Activated naive CD4-positive, alpha-beta T cell treated with anti-CD3 and anti-CD28 coated beads, Interleukin-2, amount 50 U/mL, for 24 hours (primary cell): ENCODE results near the gene PLK3.
A peak's percentile ranks its signal among the peaks of the same experiment; 100 is the strongest.
"Not testable (repeated sequence)": the region's sequence is repeated elsewhere in the genome, so short reads cannot be mapped to it uniquely, and the experiment has no call there.

Experiments used
- H3K27ac Mint-ChIP-seq: one replicate; pipeline ENCODE4 v1.8.0; 2021; ENCODE audit warnings: mild to moderate bottlenecking, mixed read lengths
- H3K27me3 Mint-ChIP-seq: one replicate; pipeline ENCODE4 v1.8.0; 2021; ENCODE audit warnings: mixed read lengths
- H3K36me3 Mint-ChIP-seq: one replicate; pipeline ENCODE4 v1.8.0; 2021; ENCODE audit warnings: mixed read lengths
- H3K4me1 Mint-ChIP-seq: one replicate; pipeline ENCODE4 v1.8.0; 2021; ENCODE audit warnings: mixed read lengths
- H3K4me3 Mint-ChIP-seq: one replicate; pipeline ENCODE4 v1.8.0; 2021; ENCODE audit warnings: mild to moderate bottlenecking, mixed read lengths
- H3K9me3 Mint-ChIP-seq: one replicate; pipeline ENCODE4 v1.8.0; 2021; ENCODE audit warnings: mixed read lengths

Gene PLK3

DNA sequence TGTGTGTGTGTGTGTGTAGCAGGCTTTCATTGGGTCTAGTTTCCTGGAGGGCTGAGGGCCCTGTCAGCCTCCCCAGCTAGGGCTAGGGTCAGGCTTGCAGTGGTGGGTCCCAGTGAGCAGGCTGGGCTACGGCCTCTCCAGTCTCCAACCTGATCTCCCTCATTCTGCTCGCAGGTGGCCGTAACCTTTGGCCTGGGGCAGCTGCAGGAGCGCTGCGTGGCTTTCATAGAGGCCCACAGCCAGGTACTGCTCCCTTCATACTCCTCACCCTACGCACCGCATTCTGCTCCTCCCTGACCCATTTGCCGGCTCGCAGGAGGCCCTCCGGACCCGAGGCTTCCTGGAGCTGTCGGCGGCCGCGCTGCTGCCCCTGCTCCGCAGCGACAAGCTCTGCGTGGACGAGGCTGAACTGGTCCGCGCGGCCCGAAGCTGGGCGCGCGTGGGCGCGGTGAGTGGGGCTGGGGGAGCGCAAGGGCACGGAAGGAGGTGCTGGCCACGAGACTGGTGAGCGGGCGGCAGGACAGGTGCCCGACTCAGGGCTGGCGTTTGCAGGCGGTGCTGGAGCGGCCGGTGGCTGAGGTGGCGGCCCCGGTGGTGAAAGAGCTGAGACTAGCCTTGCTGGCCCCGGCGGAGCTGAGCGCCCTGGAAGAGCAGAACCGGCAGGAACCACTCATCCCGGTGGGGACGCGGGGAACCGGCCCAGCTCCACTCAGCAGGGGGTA is 12.8 kb downstream of the PLK3 start:
- Mint-ChIP-seq H3K27me3 (no peaks in the 10 kb centered on the region), H3K27ac (peak overlapping the region; percentile 35), H3K36me3 (peaks cover 20% of the 10 kb centered on the region), H3K4me1 (peaks cover 69% of the 10 kb centered on the region), H3K4me3 (no peak overlapping the region), H3K9me3 (no peaks in the 10 kb centered on the region)

- not testable (repeated sequence) for H3K27me3 Mint-ChIP-seq, H3K9me3 Mint-ChIP-seq, H3K27ac Mint-ChIP-seq
- H3K36me3 Mint-ChIP-seq = peaks cover 18% of the 10 kb centered on the region
- H3K4me3 Mint-ChIP-seq = peak overlapping the region; percentile 91
- peaks cover 64% of the 10 kb centered on the region for H3K4me1 Mint-ChIP-seq
These were observed 15.7 kb downstream of the PLK3 start for GRCh38 chr1:44815926-44816325.

DNA sequence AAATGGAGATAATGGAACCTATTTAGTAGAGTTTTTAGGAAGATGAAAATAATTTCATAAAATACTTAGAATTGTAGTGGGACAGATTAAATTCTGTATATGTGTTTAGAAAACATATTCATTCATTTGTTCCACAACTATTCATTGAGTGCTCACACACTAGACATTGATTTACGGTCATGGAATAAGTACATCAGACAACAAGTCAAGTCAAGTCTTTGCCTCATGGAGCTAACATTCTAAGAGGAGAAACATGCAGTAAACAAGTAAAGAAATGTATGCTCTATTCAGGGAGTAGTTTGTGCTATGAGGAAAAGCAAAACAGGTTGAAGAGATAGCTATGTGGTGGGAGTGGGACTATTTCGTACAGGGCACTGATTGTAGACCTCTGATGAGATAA is 17.1 kb downstream of the PLK3 start:
- H3K27me3 Mint-ChIP-seq = no peaks in the 10 kb centered on the region
- peak overlapping the region; percentile 69 for H3K4me3 Mint-ChIP-seq
- peak overlapping the region; percentile 85 for H3K27ac Mint-ChIP-seq
- peaks cover 57% of the 10 kb centered on the region for H3K4me1 Mint-ChIP-seq
- no peaks in the 10 kb centered on the region for H3K9me3 Mint-ChIP-seq
- peaks cover 11% of the 10 kb centered on the region for H3K36me3 Mint-ChIP-seq

DNA sequence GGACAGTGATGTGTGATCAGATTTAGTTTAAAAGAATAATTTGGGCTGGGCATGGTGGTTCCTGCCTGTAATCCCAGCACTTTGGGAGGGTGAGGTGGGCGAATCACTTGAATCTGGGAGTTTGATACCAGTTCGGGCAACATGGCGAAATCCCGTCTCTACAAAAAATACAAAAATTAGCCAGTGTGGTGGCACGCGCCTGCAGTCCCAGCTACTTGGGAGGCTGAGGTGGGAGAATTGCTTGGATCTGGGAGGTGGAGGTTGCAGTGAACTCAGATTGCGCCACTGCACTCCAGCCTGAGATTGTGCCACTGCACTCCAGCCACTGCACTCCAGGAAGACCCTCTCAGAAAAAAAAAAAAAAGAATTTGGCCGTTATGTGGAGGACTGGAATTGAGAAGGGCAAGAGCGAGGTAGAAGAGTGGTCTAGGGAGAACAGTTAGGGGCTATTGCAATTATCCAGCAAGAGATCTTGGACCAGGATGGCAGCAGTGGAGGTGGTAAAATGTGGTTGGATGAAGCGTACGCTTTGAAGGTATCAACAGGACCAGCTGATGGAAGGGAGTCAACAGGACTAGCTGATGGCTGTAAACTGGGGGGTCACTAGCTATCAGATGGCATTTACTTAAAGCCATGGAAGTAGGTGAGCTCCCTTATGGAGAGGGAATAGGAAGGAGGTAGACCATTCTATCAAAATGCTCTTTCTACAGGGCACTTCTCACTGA is 17.8 kb downstream of the PLK3 start:
- Mint-ChIP-seq H3K27ac (peak overlapping the region; percentile 73), H3K27me3 (no peaks in the 10 kb centered on the region), H3K4me1 (peaks cover 56% of the 10 kb centered on the region), H3K4me3 (peak overlapping the region; percentile 23), H3K36me3 (peaks cover 11% of the 10 kb centered on the region), H3K9me3 (no peaks in the 10 kb centered on the region)

GRCh38 chr1:44819196-44819607 is 19.0 kb downstream of the PLK3 start:
- Mint-ChIP-seq H3K4me3 (peak overlapping the region; percentile 94), H3K4me1 (peaks cover 50% of the 10 kb centered on the region), H3K36me3 (peaks cover 8% of the 10 kb centered on the region), H3K27ac (peak overlapping the region; percentile 100), H3K9me3 (no peaks in the 10 kb centered on the region), H3K27me3 (no peaks in the 10 kb centered on the region)

DNA sequence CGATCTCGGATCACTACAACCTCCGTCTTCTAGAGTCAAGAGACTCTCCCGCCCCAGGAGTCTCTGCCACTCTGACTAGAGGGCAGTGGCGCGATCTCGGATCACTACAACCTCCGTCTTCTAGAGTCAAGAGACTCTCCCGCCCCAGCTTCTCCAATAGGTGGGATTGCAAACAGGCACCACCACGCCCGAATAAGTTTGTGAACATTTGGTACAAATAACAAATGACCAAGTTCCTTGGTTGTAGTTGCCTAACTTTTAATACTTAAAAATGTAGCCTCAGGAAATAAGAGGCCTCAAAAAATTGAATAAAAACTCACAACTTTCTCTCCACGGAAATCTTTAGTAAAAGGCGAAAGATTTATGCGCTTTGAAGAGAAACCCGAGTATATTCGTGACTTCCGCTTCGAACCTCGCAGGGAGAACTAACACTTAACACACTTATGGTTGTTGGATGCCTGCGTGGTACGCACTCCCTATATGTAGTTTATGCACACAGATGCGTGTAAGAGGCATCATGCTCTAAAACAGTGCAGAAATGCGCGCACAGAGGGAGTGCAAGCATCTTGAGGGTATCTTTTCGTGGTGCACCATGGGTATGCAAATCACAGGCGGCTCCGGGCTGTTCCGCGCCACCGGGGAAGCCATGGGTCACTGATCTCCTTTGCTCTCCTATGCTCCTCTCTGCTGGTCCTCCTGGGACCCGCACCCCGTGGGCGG is 19.6 kb downstream of the PLK3 start:
- Mint-ChIP-seq H3K4me3 (peak overlapping the region; percentile 94), H3K4me1 (peaks cover 48% of the 10 kb centered on the region)

DNA sequence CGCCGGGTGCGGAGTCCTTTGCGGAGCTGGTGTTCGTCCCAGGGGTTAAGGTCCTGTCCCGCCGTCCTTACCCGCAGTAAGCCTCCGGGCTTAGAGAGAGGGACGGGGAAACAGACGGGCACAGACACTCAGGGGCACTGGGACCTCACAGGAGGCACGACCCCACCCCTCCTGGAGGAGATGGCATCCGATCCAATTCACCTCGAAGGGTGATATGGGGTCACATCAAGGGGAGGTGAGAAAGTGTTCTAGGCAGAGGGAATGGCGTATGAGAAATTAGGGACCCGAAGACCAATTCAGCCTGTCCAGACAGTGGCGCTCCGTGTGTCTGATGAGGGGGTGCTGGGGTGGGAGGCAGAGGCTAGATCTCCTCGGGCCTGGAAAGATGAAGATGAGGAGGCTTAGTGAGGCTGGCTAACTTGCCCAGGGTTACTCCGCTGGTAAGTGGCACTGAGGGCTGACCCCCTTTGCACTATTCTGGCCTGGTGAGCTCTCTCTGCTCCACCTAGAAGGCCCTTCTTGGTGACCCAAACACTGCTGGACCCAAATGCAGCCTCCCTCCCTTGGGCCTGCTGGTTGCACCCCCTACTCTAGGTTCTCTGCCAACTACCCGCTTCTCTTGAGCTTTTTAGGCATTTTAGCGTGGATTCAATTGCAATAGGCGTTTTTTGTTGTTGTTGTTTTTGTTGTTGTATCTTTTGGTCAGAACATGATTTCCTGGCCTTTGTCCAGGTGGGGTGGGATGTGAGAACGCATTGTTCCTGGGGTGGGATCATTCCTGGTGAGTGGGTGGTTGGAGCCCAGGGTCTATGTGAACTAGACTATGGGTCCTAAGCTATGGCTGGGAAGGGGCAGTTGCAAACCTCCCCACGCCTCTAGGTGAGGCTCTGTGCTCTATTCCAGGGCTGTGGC is 20.4 kb downstream of the PLK3 start:
- Mint-ChIP-seq H3K4me1 (peaks cover 40% of the 10 kb centered on the region), H3K9me3 (no peaks in the 10 kb centered on the region), H3K27ac (peak overlapping the region; percentile 100)

More for the DNA sequence above, 19.6 kb downstream of the PLK3 start:
- H3K9me3 Mint-ChIP-seq = no peaks in the 10 kb centered on the region
- H3K27ac Mint-ChIP-seq = peak overlapping the region; percentile 100
- H3K36me3 Mint-ChIP-seq = peaks cover 7% of the 10 kb centered on the region
- H3K27me3 Mint-ChIP-seq = no peaks in the 10 kb centered on the region

DNA sequence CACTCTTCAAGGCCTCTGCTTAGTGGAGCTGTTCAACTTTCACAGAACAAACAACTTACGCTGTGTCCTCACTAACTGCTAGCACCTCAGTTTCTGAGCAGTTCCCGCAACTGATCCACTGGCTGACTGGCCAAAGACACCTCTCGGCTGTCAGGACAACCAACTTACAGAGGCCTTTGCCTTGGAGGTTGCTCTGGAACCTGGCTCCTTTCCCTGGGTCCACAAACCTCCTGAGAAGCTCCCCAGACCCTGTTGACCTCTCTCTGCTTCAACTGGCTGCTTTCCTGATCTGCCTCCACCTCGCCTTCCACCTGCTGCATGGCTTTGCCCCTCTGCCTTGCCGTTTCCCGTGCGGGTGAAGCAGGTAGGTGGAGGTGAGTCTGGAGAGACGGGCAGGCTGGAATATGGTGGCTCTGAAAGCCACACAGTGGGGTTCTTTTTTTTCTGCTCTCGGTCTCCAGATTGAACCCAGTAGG is 21.1 kb downstream of the PLK3 start:
- Mint-ChIP-seq H3K27me3 (no peaks in the 10 kb centered on the region), H3K4me3 (peak overlapping the region; percentile 94), H3K4me1 (peaks cover 40% of the 10 kb centered on the region), H3K36me3 (no peaks in the 10 kb centered on the region), H3K27ac (peak overlapping the region; percentile 86), H3K9me3 (no peaks in the 10 kb centered on the region)

More for the DNA sequence above, 20.4 kb downstream of the PLK3 start:
- peak overlapping the region; percentile 94 for H3K4me3 Mint-ChIP-seq
- H3K27me3 Mint-ChIP-seq = no peaks in the 10 kb centered on the region
- no peaks in the 10 kb centered on the region for H3K36me3 Mint-ChIP-seq

DNA sequence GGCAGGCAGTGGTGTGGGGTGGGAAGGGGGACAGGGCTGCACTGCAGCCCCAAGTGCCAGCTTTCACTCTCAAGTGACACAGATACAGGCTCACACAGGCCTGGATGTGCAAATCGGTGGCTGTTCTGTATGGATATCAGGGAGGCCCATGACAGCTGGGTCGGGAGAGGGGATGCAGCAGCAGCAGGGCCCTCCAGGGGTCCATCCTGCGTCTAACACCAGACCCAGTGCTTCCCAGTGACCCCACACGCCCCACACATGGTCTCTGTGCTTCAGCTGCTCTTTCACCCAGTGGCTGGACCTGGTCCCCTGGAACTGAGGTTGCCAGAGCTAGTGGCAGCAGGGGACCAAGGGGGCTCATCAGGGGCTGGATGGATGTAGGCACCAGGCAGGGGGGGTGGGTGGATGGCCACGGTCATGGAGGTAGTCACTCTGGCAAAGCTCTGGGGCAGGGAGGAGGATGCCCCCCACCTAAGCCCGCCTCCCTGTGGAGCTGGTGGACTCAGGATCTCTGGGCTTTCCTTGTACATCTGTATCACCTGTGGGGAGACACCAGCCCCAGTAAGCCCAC is 22.0 kb downstream of the PLK3 start:
- peaks cover 39% of the 10 kb centered on the region for H3K4me1 Mint-ChIP-seq
- no peaks in the 10 kb centered on the region for H3K9me3 Mint-ChIP-seq
- H3K36me3 Mint-ChIP-seq = no peaks in the 10 kb centered on the region
- no peaks in the 10 kb centered on the region for H3K27me3 Mint-ChIP-seq
- no peak overlapping the region for H3K4me3 Mint-ChIP-seq
- no peak overlapping the region for H3K27ac Mint-ChIP-seq

DNA sequence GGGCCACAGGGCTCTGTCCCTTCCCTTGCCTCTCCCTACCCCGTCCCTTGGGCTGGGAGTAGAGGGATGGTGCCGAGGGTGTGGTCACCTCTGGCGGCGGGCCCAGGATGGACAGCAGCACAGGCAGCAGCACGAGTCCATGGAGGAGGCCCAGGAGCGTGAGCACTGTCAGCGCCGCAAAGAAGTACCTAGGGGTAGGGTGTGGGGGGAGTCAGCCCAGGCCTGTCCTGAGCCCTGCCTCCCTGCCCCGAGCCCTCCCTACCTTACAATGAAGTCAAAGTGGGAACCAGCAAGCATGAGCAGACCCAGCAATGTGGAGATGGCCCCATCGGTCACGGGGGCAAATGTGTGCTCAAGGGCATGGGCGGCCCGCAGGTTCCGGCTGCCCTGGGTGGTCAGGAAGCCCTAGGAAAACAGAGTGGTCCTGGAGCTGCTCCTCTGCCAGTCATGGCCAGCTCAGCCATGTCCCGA is 22.8 kb downstream of the PLK3 start:
- Mint-ChIP-seq H3K36me3 (no peaks in the 10 kb centered on the region), H3K9me3 (no peaks in the 10 kb centered on the region), H3K27me3 (no peaks in the 10 kb centered on the region), H3K4me1 (peaks cover 31% of the 10 kb centered on the region), H3K4me3 (no peak overlapping the region), H3K27ac (peak overlapping the region; percentile 62)

DNA sequence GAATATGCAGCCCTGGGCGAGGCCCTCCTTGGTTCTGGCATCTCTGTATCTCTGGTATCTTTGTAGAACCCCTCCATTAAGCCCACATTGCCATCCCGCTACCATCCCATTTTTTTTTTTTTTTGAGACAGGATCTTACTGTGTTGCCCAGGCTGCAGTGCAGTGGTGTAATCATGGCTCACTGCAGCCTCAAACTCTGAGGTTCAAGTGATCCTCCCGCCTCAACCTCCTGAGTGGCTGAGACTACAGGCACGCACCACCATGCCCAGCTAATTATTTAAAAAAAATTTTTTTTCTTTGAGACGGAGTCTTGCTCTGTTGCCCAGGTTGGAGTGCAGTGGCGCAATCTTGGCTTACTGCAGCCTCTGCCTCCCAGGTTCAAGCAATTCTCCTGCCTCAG is 24.2 kb downstream of the PLK3 start:
- not testable (repeated sequence) for H3K4me3 Mint-ChIP-seq, H3K9me3 Mint-ChIP-seq, H3K36me3 Mint-ChIP-seq, H3K27me3 Mint-ChIP-seq, H3K27ac Mint-ChIP-seq
- H3K4me1 Mint-ChIP-seq = peaks cover 19% of the 10 kb centered on the region

- H3K4me3 Mint-ChIP-seq = no peak overlapping the region
- H3K9me3 Mint-ChIP-seq = no peaks in the 10 kb centered on the region
- no peaks in the 10 kb centered on the region for H3K36me3 Mint-ChIP-seq
- H3K27me3 Mint-ChIP-seq = no peaks in the 10 kb centered on the region
- H3K4me1 Mint-ChIP-seq = peaks cover 2% of the 10 kb centered on the region
- H3K27ac Mint-ChIP-seq = no peak overlapping the region
These were observed 26.4 kb downstream of the PLK3 start for GRCh38 chr1:44826375-44827196.

GRCh38 chr1:44827197-44828002 is 27.2 kb downstream of the PLK3 start:
- H3K9me3 Mint-ChIP-seq = no peaks in the 10 kb centered on the region
- H3K36me3 Mint-ChIP-seq = no peaks in the 10 kb centered on the region
- no peaks in the 10 kb centered on the region for H3K4me1 Mint-ChIP-seq
- no peaks in the 10 kb centered on the region for H3K27me3 Mint-ChIP-seq
- no peak overlapping the region for H3K4me3 Mint-ChIP-seq
- no peak overlapping the region for H3K27ac Mint-ChIP-seq
